Measurements from ENCODE around the gene LIF. TPM values are rescaled to one million over a fixed set of nuclear protein-coding genes. Genes with fewer than 3 reads are reported as not detected.

LIF gene
- total and polyA plus RNA-seq, 2 donors (not counting 3 experiments of a cell fraction or from before 2014, with no cell fraction given): 0.12 to 0.27 TPM

DNA sequence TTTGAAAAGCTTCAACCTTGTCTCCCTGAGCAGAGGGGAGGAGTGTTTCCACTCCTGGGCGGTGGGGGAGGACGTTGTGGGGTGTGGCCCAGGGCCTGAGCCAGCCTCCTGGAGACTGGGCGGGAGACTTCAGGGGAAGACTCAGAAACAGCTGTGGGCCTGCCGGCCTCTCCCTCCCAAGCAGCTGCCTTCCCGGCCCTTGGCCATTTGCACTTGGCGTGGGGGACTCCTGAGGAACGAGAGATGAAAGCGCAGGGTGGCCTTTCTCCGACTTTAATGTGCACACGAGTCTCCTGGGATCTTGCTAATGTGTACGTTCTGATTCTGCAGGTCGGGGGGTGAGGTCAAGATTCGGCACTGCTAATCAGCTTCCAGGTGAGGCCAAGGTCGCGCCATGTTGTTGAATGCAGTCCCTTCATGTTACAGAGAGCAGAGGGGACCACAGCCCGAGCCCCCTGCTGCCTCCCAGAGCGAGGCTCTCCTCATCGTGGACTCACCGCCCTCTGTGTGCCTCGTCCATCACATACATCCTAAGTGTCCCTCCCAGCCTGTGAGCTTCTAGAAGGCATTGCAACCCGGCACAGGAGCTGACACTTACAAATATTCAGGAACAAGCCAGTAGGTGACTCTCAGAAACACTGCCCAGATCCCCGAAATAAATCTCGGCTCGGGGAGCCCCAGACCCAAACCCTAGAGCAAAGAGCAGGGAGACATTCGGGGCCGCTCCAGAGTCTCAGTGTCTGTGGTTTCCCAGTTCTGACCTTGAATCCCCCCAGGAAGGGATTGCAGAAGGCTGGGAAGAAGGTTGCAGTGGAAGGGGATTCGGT, 7.7 kb downstream of the LIF start:
- Histone ChIP-seq H3K79me2 (ENCODE audit: control insufficient read depth, insufficient read depth, low read length) (no peaks in the 10 kb centered on the region), H3K9me1 (replicated peaks; ENCODE audit: control insufficient read depth, extremely low read depth, insufficient read depth, low read length) (no peaks in the 10 kb centered on the region), H4K20me1 (replicated peaks; ENCODE audit: control insufficient read depth, extremely low read depth, insufficient read depth, low read length) (no peaks in the 10 kb centered on the region), H3K4me1 (ENCODE audit: control insufficient read depth, extremely low read depth, insufficient read depth, low read length) (no peaks in the 10 kb centered on the region), H3K27me3 (ENCODE audit: control insufficient read depth in 2 of 2, insufficient read depth in 2 of 2, low read length in 2 of 2) (peaks cover 11 to 15% of the 10 kb centered on the region in 2 experiments), H3K9me3 (replicated peaks; ENCODE audit: control insufficient read depth, insufficient read depth, low read length) (no peaks in the 10 kb centered on the region), H3K9ac (replicated peaks; ENCODE audit: extremely low read depth, insufficient read depth, low read length) (no peak overlapping the region), H3K36me3 (ENCODE audit: control insufficient read depth in 2 of 2, extremely low read depth in 1 of 2, insufficient read depth in 2 of 2, low read length in 2 of 2) (no peaks in the 10 kb centered on the region), H2AFZ (ENCODE audit: low read depth, low read length) (no peak overlapping the region), H3K4me2 (ENCODE audit: insufficient read depth, low read length) (no peak overlapping the region), H3K27ac (ENCODE audit: insufficient read depth, low read depth, low read length) (no peak overlapping the region), H3K4me3 (replicated peaks in 1 of 3; ENCODE audit: insufficient read depth in 1 of 3, low read depth in 1 of 3, low read length in 3 of 3) (no peak overlapping the region)
- TF ChIP-seq JUN (IDR thresholded peaks at IDR 0.05; ENCODE audit: borderline replicate concordance, insufficient read depth, insufficient read length, low read depth) (no peak), FOS (IDR thresholded peaks at IDR 0.05; ENCODE audit: borderline replicate concordance, insufficient read depth, low read length) (no peak), EZH2 (IDR thresholded peaks at IDR 0.05; ENCODE audit: borderline replicate concordance, low read depth, low read length, severe bottlenecking) (no peak), GATA2 (IDR thresholded peaks at IDR 0.05; ENCODE audit: insufficient read depth, insufficient read length, low read depth, low read length) (no peak), POLR2AphosphoS5 (IDR thresholded peaks at IDR 0.05; ENCODE audit: insufficient read depth, low read depth, low read length) (no peak), POLR2A (IDR thresholded peaks at IDR 0.05; ENCODE audit: low read depth, low read length) (no peak)
- no peak for FAIRE-seq
- no TSS peak for BruUV-seq (replicated peaks)
- intact Hi-C loops (cut with micrococcal nuclease) (no loop called here), dilution Hi-C loops (cut with MboI; ENCODE audit: extremely low pct_ligation_motif_present, low sequenced_read_pairs) (no loop called here)
- no peak for DNase-seq (ENCODE audit: low read depth, low spot score)
- CTCF ChIA-PET: interaction anchor here (1.7 to 2.0 kb wide), 2 partner anchors 12 to 17 kb away, joined by 4 to 7 read pairs; no protein-coding TSS in a partner anchor
- POLR2A ChIA-PET: no interaction called here

DNA sequence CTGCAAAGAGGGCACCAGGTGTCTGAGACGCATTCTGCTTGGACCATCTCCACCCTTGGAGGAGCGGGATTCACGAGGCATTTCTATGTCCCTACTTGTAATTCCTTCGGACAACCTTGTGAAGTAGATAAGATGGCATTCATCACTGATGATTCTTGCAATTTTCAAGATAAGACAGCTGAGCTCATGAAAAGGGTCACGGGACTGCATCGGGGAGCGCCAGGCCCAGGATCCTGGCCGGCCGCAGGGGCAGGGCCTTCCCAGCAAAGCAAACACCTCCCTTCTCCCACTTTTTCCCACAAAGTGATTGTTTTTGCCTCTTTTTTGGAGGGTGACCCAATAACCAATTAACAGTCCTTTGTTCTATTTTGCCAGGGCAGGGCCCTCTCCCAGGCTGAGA, 8.4 kb downstream of the LIF start:
- no TSS peak for BruUV-seq (replicated peaks)
- TF ChIP-seq POLR2AphosphoS5 (IDR thresholded peaks at IDR 0.05; ENCODE audit: insufficient read depth, low read depth, low read length) (no peak), POLR2A (IDR thresholded peaks at IDR 0.05; ENCODE audit: low read depth, low read length) (no peak), FOS (IDR thresholded peaks at IDR 0.05; ENCODE audit: borderline replicate concordance, insufficient read depth, low read length) (no peak), EZH2 (IDR thresholded peaks at IDR 0.05; ENCODE audit: borderline replicate concordance, low read depth, low read length, severe bottlenecking) (no peak), MYC (IDR thresholded peaks at IDR 0.05; ENCODE audit: low read depth, low read length) (no peak), JUN (IDR thresholded peaks at IDR 0.05; ENCODE audit: borderline replicate concordance, insufficient read depth, insufficient read length, low read depth) (no peak), GATA2 (IDR thresholded peaks at IDR 0.05; ENCODE audit: insufficient read depth, insufficient read length, low read depth, low read length) (no peak)
- TF ChIP-seq, protein P1, sequence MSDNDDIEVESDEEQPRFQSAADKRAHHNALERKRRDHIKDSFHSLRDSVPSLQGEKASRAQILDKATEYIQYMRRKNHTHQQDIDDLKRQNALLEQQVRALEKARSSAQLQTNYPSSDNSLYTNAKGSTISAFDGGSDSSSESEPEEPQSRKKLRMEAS (IDR thresholded peaks at IDR 0.05; ENCODE audit: insufficient read depth, insufficient read length): no peak
- TF ChIP-seq, protein P2, sequence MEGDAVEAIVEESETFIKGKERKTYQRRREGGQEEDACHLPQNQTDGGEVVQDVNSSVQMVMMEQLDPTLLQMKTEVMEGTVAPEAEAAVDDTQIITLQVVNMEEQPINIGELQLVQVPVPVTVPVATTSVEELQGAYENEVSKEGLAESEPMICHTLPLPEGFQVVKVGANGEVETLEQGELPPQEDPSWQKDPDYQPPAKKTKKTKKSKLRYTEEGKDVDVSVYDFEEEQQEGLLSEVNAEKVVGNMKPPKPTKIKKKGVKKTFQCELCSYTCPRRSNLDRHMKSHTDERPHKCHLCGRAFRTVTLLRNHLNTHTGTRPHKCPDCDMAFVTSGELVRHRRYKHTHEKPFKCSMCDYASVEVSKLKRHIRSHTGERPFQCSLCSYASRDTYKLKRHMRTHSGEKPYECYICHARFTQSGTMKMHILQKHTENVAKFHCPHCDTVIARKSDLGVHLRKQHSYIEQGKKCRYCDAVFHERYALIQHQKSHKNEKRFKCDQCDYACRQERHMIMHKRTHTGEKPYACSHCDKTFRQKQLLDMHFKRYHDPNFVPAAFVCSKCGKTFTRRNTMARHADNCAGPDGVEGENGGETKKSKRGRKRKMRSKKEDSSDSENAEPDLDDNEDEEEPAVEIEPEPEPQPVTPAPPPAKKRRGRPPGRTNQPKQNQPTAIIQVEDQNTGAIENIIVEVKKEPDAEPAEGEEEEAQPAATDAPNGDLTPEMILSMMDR (IDR thresholded peaks at IDR 0.05; ENCODE audit: extremely low read depth in 1 of 2, insufficient read depth in 1 of 2, low read depth in 1 of 2, low read length in 2 of 2): no peak
- Histone ChIP-seq H3K27ac (ENCODE audit: insufficient read depth, low read depth, low read length) (no peak overlapping the region), H3K4me3 (replicated peaks in 1 of 3; ENCODE audit: insufficient read depth in 1 of 3, low read depth in 1 of 3, low read length in 3 of 3) (no peak overlapping the region), H3K4me1 (ENCODE audit: control insufficient read depth, extremely low read depth, insufficient read depth, low read length) (no peaks in the 10 kb centered on the region), H3K79me2 (ENCODE audit: control insufficient read depth, insufficient read depth, low read length) (no peaks in the 10 kb centered on the region), H3K4me2 (ENCODE audit: insufficient read depth, low read length) (no peak overlapping the region), H3K9ac (replicated peaks; ENCODE audit: extremely low read depth, insufficient read depth, low read length) (no peak overlapping the region), H3K9me3 (replicated peaks; ENCODE audit: control insufficient read depth, insufficient read depth, low read length) (no peaks in the 10 kb centered on the region), H2AFZ (ENCODE audit: low read depth, low read length) (no peak overlapping the region), H4K20me1 (replicated peaks; ENCODE audit: control insufficient read depth, extremely low read depth, insufficient read depth, low read length) (no peaks in the 10 kb centered on the region), H3K27me3 (ENCODE audit: control insufficient read depth in 2 of 2, insufficient read depth in 2 of 2, low read length in 2 of 2) (peaks cover 11 to 16% of the 10 kb centered on the region in 2 experiments), H3K36me3 (ENCODE audit: control insufficient read depth in 2 of 2, extremely low read depth in 1 of 2, insufficient read depth in 2 of 2, low read length in 2 of 2) (no peaks in the 10 kb centered on the region), H3K9me1 (replicated peaks; ENCODE audit: control insufficient read depth, extremely low read depth, insufficient read depth, low read length) (no peaks in the 10 kb centered on the region)
- ChIA-PET POLR2A (no interaction called here), CTCF (interaction anchor here (1.7 to 2.0 kb wide), 2 partner anchors 13 to 18 kb away, joined by 4 to 7 read pairs; no protein-coding TSS in a partner anchor)
- FAIRE-seq (no peak), DNase-seq (ENCODE audit: low read depth, low spot score) (no peak)
- intact Hi-C loops (cut with micrococcal nuclease): no loop called here
- dilution Hi-C loops (cut with MboI; ENCODE audit: extremely low pct_ligation_motif_present, low sequenced_read_pairs): no loop called here
